HG02885 (cell line): ENCODE measurements around the gene RPGRIP1.
"Not testable (repeated sequence)": the region's sequence is repeated elsewhere in the genome, so short reads cannot be mapped to it uniquely, and the experiment has no call there.

Experiments
- ATAC-seq: cut with Tn5 transposase; IDR thresholded peaks from one replicate; pipeline ENCODE4 v1.9.1; 2021; ENCODE audit warnings: mild to moderate bottlenecking; ENCODE audit not compliant: unreplicated experiment, poor library complexity

Gene RPGRIP1

GRCh38 chr14:21279783-21280182 lies at the start of gene RPGRIP1:
RPGRIP1 (plus strand) TSS chr14:21280083; CDS start chr14:21287977, 7,894 bp downstream.
- no peak for ATAC-seq

- no peak for ATAC-seq
Measured at GRCh38 chr14:21231020-21231652, 48.7 kb upstream of the RPGRIP1 start.

GRCh38 chr14:21233457-21234076 lies 46.3 kb upstream of the RPGRIP1 start:
- ATAC-seq, result no peak

GRCh38 chr14:21234112-21234511 lies 45.8 kb upstream of the RPGRIP1 start:
- ATAC-seq, result no peak

- ATAC-seq, result no peak
Measured at GRCh38 chr14:21236948-21237797, 42.7 kb upstream of the RPGRIP1 start.

- no peak for ATAC-seq
Measured at GRCh38 chr14:21238823-21239518, 40.9 kb upstream of the RPGRIP1 start.

- no peak for ATAC-seq
Measured at GRCh38 chr14:21240417-21240816, 39.5 kb upstream of the RPGRIP1 start.

- ATAC-seq, result no peak
Measured at GRCh38 chr14:21241218-21241819, 38.6 kb upstream of the RPGRIP1 start.

- ATAC-seq, result no peak
Measured at GRCh38 chr14:21244544-21244943, 35.3 kb upstream of the RPGRIP1 start.

- no peak for ATAC-seq
Measured at GRCh38 chr14:21245813-21246212, 34.1 kb upstream of the RPGRIP1 start.

- no peak for ATAC-seq
Measured at GRCh38 chr14:21248338-21248737, 31.5 kb upstream of the RPGRIP1 start.

GRCh38 chr14:21248739-21249411 lies 31.0 kb upstream of the RPGRIP1 start:
- ATAC-seq, result no peak

GRCh38 chr14:21251215-21251614 lies 28.7 kb upstream of the RPGRIP1 start:
- no peak for ATAC-seq

- ATAC-seq, result no peak
Measured at GRCh38 chr14:21252149-21252548, 27.7 kb upstream of the RPGRIP1 start.

- ATAC-seq, result no peak
Measured at GRCh38 chr14:21255385-21256101, 24.3 kb upstream of the RPGRIP1 start.

GRCh38 chr14:21256102-21256447 lies 23.8 kb upstream of the RPGRIP1 start:
- ATAC-seq, result not testable (repeated sequence)

- ATAC-seq, result no peak
Measured at GRCh38 chr14:21256539-21257393, 23.1 kb upstream of the RPGRIP1 start.

- ATAC-seq, result no peak
Measured at GRCh38 chr14:21257394-21257909, 22.4 kb upstream of the RPGRIP1 start.
